Astrocyte (in vitro differentiated cells and primary cell): ENCODE results near the gene ANTXR1. TPM values are rescaled to one million over a fixed set of nuclear protein-coding genes. Genes with fewer than 3 reads are reported as not detected.

Source experiments
- DNase-seq: peaks from one replicate; pipeline ENCODE4 v3.0.0-alpha.2; 2010; ENCODE audit warnings: low read depth
- FAIRE-seq: peaks from 2 replicates; lab custom pipeline; 2011; peaks lifted over from hg19 to GRCh38; lab: Jason Lieb, UNC
- H2AFZ ChIP-seq: 2 replicates; pipeline ENCODE4 v1.6.0; 2012; ENCODE audit warnings: low read depth, low read length, inconsistent platforms
- H3K27ac ChIP-seq: 2 replicates; pipeline ENCODE4 v1.5.1; 2011; ENCODE audit warnings: low read depth, low read length, inconsistent platforms
- H3K27me3 ChIP-seq: 2 replicates; pipeline ENCODE4 v1.6.0; 2011; ENCODE audit warnings: low read length, inconsistent platforms; ENCODE audit not compliant: insufficient read depth
- H3K36me3 ChIP-seq: 2 replicates; pipeline ENCODE4 v1.5.1; 2011; ENCODE audit warnings: low read length, inconsistent platforms; ENCODE audit not compliant: insufficient read depth
- H3K4me1 ChIP-seq: 2 replicates; pipeline ENCODE4 v1.5.1; 2011; ENCODE audit warnings: low read length, inconsistent platforms; ENCODE audit not compliant: insufficient read depth
- H3K4me2 ChIP-seq: 2 replicates; pipeline ENCODE4 v1.6.0; 2012; ENCODE audit warnings: low read length, inconsistent platforms
- H3K4me3 ChIP-seq: 2 replicates; pipeline ENCODE4 v1.5.1; 2011; ENCODE audit warnings: low read depth, mild to moderate bottlenecking, low read length, inconsistent platforms; ENCODE audit not compliant: insufficient read depth
- H3K79me2 ChIP-seq: 2 replicates; pipeline ENCODE4 v1.6.0; 2012; ENCODE audit warnings: mild to moderate bottlenecking, low read length, inconsistent platforms; ENCODE audit not compliant: insufficient read depth
- H3K9ac ChIP-seq: 2 replicates; pipeline ENCODE4 v1.6.0; 2012; ENCODE audit warnings: mild to moderate bottlenecking, low read length, inconsistent platforms
- H3K9me3 ChIP-seq: 2 replicates; pipeline ENCODE4 v1.5.1; 2012; ENCODE audit warnings: low read depth, mild to moderate bottlenecking, low read length, inconsistent platforms; ENCODE audit not compliant: insufficient read depth
- H4K20me1 ChIP-seq: 2 replicates; pipeline ENCODE4 v1.6.0; 2012; ENCODE audit warnings: low read length, inconsistent platforms; ENCODE audit not compliant: insufficient read depth
- H3K27ac Mint-ChIP-seq: one replicate; pipeline ENCODE4 v1.8.0; 2021; ENCODE audit warnings: mild to moderate bottlenecking, mixed read lengths; ENCODE audit not compliant: unreplicated experiment
- H3K27me3 Mint-ChIP-seq: one replicate; pipeline ENCODE4 v1.8.0; 2021; ENCODE audit warnings: low read depth, mixed read lengths; ENCODE audit not compliant: unreplicated experiment
- H3K36me3 Mint-ChIP-seq: one replicate; pipeline ENCODE4 v1.8.0; 2021; ENCODE audit warnings: low read depth, mixed read lengths; ENCODE audit not compliant: unreplicated experiment
- H3K4me1 Mint-ChIP-seq: one replicate; pipeline ENCODE4 v1.8.0; 2021; ENCODE audit warnings: low read depth, mixed read lengths; ENCODE audit not compliant: unreplicated experiment
- H3K4me3 Mint-ChIP-seq: one replicate; pipeline ENCODE4 v1.8.0; 2021; ENCODE audit warnings: mild to moderate bottlenecking, moderate library complexity, mixed read lengths; ENCODE audit not compliant: unreplicated experiment
- H3K9me3 Mint-ChIP-seq: one replicate; pipeline ENCODE4 v1.8.0; 2021; ENCODE audit warnings: mild to moderate bottlenecking, mixed read lengths; ENCODE audit not compliant: unreplicated experiment
- CTCF ChIP-seq: IDR thresholded peaks from 2 replicates; pipeline ENCODE4 v1.5.1; 2011; ENCODE audit warnings: low read depth, mild to moderate bottlenecking, inconsistent platforms, low read length, moderate library complexity; ENCODE audit not compliant: insufficient read depth
- EZH2 ChIP-seq: IDR thresholded peaks from 2 replicates; pipeline ENCODE4 v1.6.1; 2012; ENCODE audit warnings: mild to moderate bottlenecking, low read length, inconsistent platforms; ENCODE audit not compliant: insufficient read depth
- total RNA-seq: library from RNA; stranded (reverse); gene quantifications from 2 replicates; pipeline ENCODE4 v1.2.1, GENCODE V29; 2021

Gene ANTXR1
- total RNA-seq, 1 donor from 2014 or later: 67.8 TPM

- no peak overlapping the region for H3K4me3 ChIP-seq
- Mint-ChIP-seq H3K27me3 (no peaks in the 10 kb centered on the region), H3K4me1 (peaks cover 6% of the 10 kb centered on the region), H3K9me3 (peaks cover 5% of the 10 kb centered on the region), H3K4me3 (no peak overlapping the region), H3K27ac (no peak overlapping the region), H3K36me3 (peaks cover 22% of the 10 kb centered on the region)
- H3K36me3 ChIP-seq: no peaks in the 10 kb centered on the region
- H2AFZ ChIP-seq: no peak overlapping the region
- FAIRE-seq (no peak), DNase-seq (peak; percentile 78)
- H3K27me3 ChIP-seq: no peaks in the 10 kb centered on the region
- H3K27ac ChIP-seq: no peak overlapping the region
- H3K9me3 ChIP-seq: no peaks in the 10 kb centered on the region
- H3K4me2 ChIP-seq: no peak overlapping the region
- H3K4me1 ChIP-seq: peaks cover 7% of the 10 kb centered on the region
- H4K20me1 ChIP-seq: peaks cover 34% of the 10 kb centered on the region
- no peak overlapping the region for H3K9ac ChIP-seq
- peaks cover 16% of the 10 kb centered on the region for H3K79me2 ChIP-seq
- no peak for TF ChIP-seq CTCF
- no peak for TF ChIP-seq EZH2
These were observed 44.7 kb downstream of the ANTXR1 start for GRCh38 chr2:69057660-69058059.

- Mint-ChIP-seq H3K9me3 (peaks cover 5% of the 10 kb centered on the region), H3K4me1 (peaks cover 6% of the 10 kb centered on the region), H3K4me3 (no peak overlapping the region), H3K27me3 (no peaks in the 10 kb centered on the region), H3K27ac (no peak overlapping the region), H3K36me3 (peaks cover 18% of the 10 kb centered on the region)
- Histone ChIP-seq H3K27me3 (no peaks in the 10 kb centered on the region), H3K4me3 (no peak overlapping the region), H4K20me1 (peaks cover 24% of the 10 kb centered on the region), H3K36me3 (no peaks in the 10 kb centered on the region), H3K9me3 (no peaks in the 10 kb centered on the region), H3K9ac (no peak overlapping the region), H2AFZ (no peak overlapping the region), H3K27ac (no peak overlapping the region), H3K4me2 (no peak overlapping the region), H3K79me2 (peaks cover 10% of the 10 kb centered on the region), H3K4me1 (peaks cover 7% of the 10 kb centered on the region)
- DNase-seq (peak; percentile 84), FAIRE-seq (no peak)
- TF ChIP-seq EZH2 (no peak), CTCF (no peak)
These were observed 46.8 kb downstream of the ANTXR1 start for GRCh38 chr2:69059731-69060290.

- Histone ChIP-seq H3K4me2 (no peak overlapping the region), H4K20me1 (peaks cover 15% of the 10 kb centered on the region), H3K4me1 (peaks cover 7% of the 10 kb centered on the region), H3K9me3 (no peaks in the 10 kb centered on the region), H3K36me3 (no peaks in the 10 kb centered on the region), H3K4me3 (no peak overlapping the region), H3K9ac (no peak overlapping the region), H2AFZ (no peak overlapping the region), H3K27ac (no peak overlapping the region), H3K79me2 (peaks cover 1% of the 10 kb centered on the region), H3K27me3 (no peaks in the 10 kb centered on the region)
- no peak overlapping the region for H3K4me3 Mint-ChIP-seq
- peaks cover 5% of the 10 kb centered on the region for H3K9me3 Mint-ChIP-seq
- peaks cover 6% of the 10 kb centered on the region for H3K4me1 Mint-ChIP-seq
- H3K27me3 Mint-ChIP-seq: no peaks in the 10 kb centered on the region
- FAIRE-seq (no peak), DNase-seq (no peak)
- H3K36me3 Mint-ChIP-seq: peaks cover 18% of the 10 kb centered on the region
- TF ChIP-seq CTCF (no peak), EZH2 (no peak)
- H3K27ac Mint-ChIP-seq: no peak overlapping the region
These were observed 48.0 kb downstream of the ANTXR1 start for GRCh38 chr2:69060938-69061501.
